MM.1S (cell line): ENCODE data around the gene HM13.

Experiments
- DNase-seq: peaks from one replicate; pipeline ENCODE4 v3.0.0-alpha.2; 2015
- H2AFZ ChIP-seq: fragments of 300-600 bp; sonication (generic); 2 replicates; pipeline ENCODE4 v1.6.0; 2016; ENCODE audit warnings: antibody characterized with exemption, low read length
- H3F3A ChIP-seq: fragments of 300-600 bp; sonication (generic); 2 replicates; pipeline ENCODE4 v1.6.1; 2016; ENCODE audit warnings: mild to moderate bottlenecking, antibody characterized with exemption, low read length, moderate library complexity, mixed read lengths; ENCODE audit not compliant: insufficient read depth
- H3K27ac ChIP-seq: fragments of 300-600 bp; sonication (generic); 2 replicates; pipeline ENCODE4 v1.5.1; 2016; ENCODE audit warnings: mild to moderate bottlenecking, low read length
- H3K27me3 ChIP-seq: fragments of 300-600 bp; sonication (generic); replicated peaks from 2 replicates; pipeline ENCODE4 v1.6.0; 2016; ENCODE audit warnings: low read length; ENCODE audit not compliant: insufficient read depth
- H3K36me3 ChIP-seq: fragments of 300-600 bp; sonication (generic); replicated peaks from 2 replicates; pipeline ENCODE4 v1.6.1; 2016; ENCODE audit warnings: mild to moderate bottlenecking, low read length, mixed read lengths; ENCODE audit not compliant: insufficient read depth
- H3K4me1 ChIP-seq: fragments of 300-600 bp; sonication (generic); 2 replicates; pipeline ENCODE4 v1.6.1; 2016; ENCODE audit warnings: low read length, mixed read lengths
- H3K4me2 ChIP-seq: fragments of 300-600 bp; sonication (generic); 2 replicates; pipeline ENCODE4 v1.6.0; 2016; ENCODE audit warnings: low read depth, low read length
- H3K4me3 ChIP-seq: fragments of 300-600 bp; sonication (generic); 2 replicates; pipeline ENCODE4 v1.5.1; 2016; ENCODE audit warnings: low read length, mixed read lengths
- H3K79me2 ChIP-seq: fragments of 300-600 bp; sonication (generic); 2 replicates; pipeline ENCODE4 v1.6.1; 2016; ENCODE audit warnings: mixed run types, low read length, mixed read lengths
- H3K9ac ChIP-seq: fragments of 300-600 bp; sonication (generic); 2 replicates; pipeline ENCODE4 v1.6.1; 2016; ENCODE audit warnings: low read length, mixed read lengths
- H3K9me2 ChIP-seq: fragments of 300-600 bp; sonication (generic); replicated peaks from 2 replicates; pipeline ENCODE4 v1.6.1; 2016; ENCODE audit warnings: mild to moderate bottlenecking, low read length, mixed read lengths; ENCODE audit not compliant: insufficient read depth
- H3K9me3 ChIP-seq: fragments of 300-600 bp; sonication (generic); replicated peaks from 2 replicates; pipeline ENCODE4 v1.6.1; 2016; ENCODE audit warnings: mild to moderate bottlenecking, low read length, mixed read lengths; ENCODE audit not compliant: insufficient read depth
- H4K20me1 ChIP-seq: fragments of 300-600 bp; sonication (generic); 2 replicates; pipeline ENCODE4 v1.6.1; 2016; ENCODE audit warnings: mild to moderate bottlenecking, low read length, moderate library complexity, mixed read lengths; ENCODE audit not compliant: insufficient read depth
- CTCF ChIP-seq: fragments of 300-600 bp; sonication (generic); IDR thresholded peaks from 2 replicates; pipeline ENCODE4 v1.5.1; 2016; ENCODE audit warnings: antibody characterized with exemption, low read length, mixed read lengths
- EZH2 ChIP-seq: fragments of 300-600 bp; sonication (generic); optimal IDR thresholded peaks from 2 replicates; pipeline ENCODE3; 2017; ENCODE audit warnings: low read depth, mild to moderate bottlenecking, antibody characterized with exemption, low read length, mixed read lengths
- EZH2phosphoT487 ChIP-seq: fragments of 300-600 bp; sonication (generic); IDR thresholded peaks from 2 replicates; pipeline ENCODE4 v1.6.1; 2018; ENCODE audit warnings: antibody characterized with exemption, low read length

Gene HM13

GRCh38 chr20:31568773-31569162 is 54.5 kb downstream of the HM13 start:
- Histone ChIP-seq H3K27me3 (no peaks in the 10 kb centered on the region), H3K9me2 (no peaks in the 10 kb centered on the region), H3F3A (peaks cover 60% of the 10 kb centered on the region), H3K27ac (peak overlapping the region; percentile 13; the same call in 1 of the 2 replicates), H3K79me2 (peaks cover 6% of the 10 kb centered on the region; the same call in 1 of the 2 replicates), H4K20me1 (no peaks in the 10 kb centered on the region), H2AFZ (no peak overlapping the region), H3K9ac (no peak overlapping the region), H3K4me2 (no peak overlapping the region), H3K4me3 (no peak overlapping the region), H3K9me3 (no peaks in the 10 kb centered on the region), H3K4me1 (peaks cover 48% of the 10 kb centered on the region), H3K36me3 (no peaks in the 10 kb centered on the region; the same call in 1 of the 2 replicates)
- TF ChIP-seq EZH2phosphoT487 (no peak), EZH2 (no peak), CTCF (no peak)
- no peak for DNase-seq

- H3K4me2 ChIP-seq = no peak overlapping the region
- H3K79me2 ChIP-seq = peaks cover 6% of the 10 kb centered on the region; the same call in 1 of the 2 replicates
- no peak overlapping the region for H3K9ac ChIP-seq
- no peaks in the 10 kb centered on the region; the same call in 1 of the 2 replicates for H3K36me3 ChIP-seq
- no peaks in the 10 kb centered on the region for H3K9me2 ChIP-seq
- peaks cover 55% of the 10 kb centered on the region for H3F3A ChIP-seq
- DNase-seq = peak; percentile 38
- H3K4me1 ChIP-seq = peaks cover 51% of the 10 kb centered on the region
- TF ChIP-seq EZH2 (no peak), CTCF (peak; percentile 90), EZH2phosphoT487 (no peak)
- H2AFZ ChIP-seq = no peak overlapping the region
- H3K27me3 ChIP-seq = no peaks in the 10 kb centered on the region
- H4K20me1 ChIP-seq = no peaks in the 10 kb centered on the region
- no peak overlapping the region for H3K4me3 ChIP-seq
- H3K27ac ChIP-seq = peak overlapping the region; percentile 13; the same call in 1 of the 2 replicates
- no peaks in the 10 kb centered on the region for H3K9me3 ChIP-seq
Measured at GRCh38 chr20:31569163-31570020, 55.1 kb downstream of the HM13 start.

GRCh38 chr20:31570021-31570463 is 55.8 kb downstream of the HM13 start:
- H3K4me1 ChIP-seq = peaks cover 51% of the 10 kb centered on the region

More at GRCh38 chr20:31570021-31570463, 55.8 kb downstream of the HM13 start:
- peaks cover 54% of the 10 kb centered on the region for H3F3A ChIP-seq
- TF ChIP-seq EZH2phosphoT487 (no peak), EZH2 (no peak), CTCF (no peak)
- H3K9me3 ChIP-seq = no peaks in the 10 kb centered on the region
- no peak overlapping the region for H3K4me2 ChIP-seq
- no peaks in the 10 kb centered on the region for H4K20me1 ChIP-seq
- no peak overlapping the region for H2AFZ ChIP-seq
- no peaks in the 10 kb centered on the region for H3K27me3 ChIP-seq
- no peak for DNase-seq
- no peaks in the 10 kb centered on the region; the same call in 1 of the 2 replicates for H3K36me3 ChIP-seq
- H3K9me2 ChIP-seq = no peaks in the 10 kb centered on the region
- H3K27ac ChIP-seq = no peak overlapping the region
- H3K79me2 ChIP-seq = peaks cover 6% of the 10 kb centered on the region; the same call in 1 of the 2 replicates
- no peak overlapping the region for H3K9ac ChIP-seq
- H3K4me3 ChIP-seq = no peak overlapping the region
